Thyroid gland (tissue), 4 donors: Measurements from ENCODE around the gene ESR1. TPM values are rescaled to one million over a fixed set of nuclear protein-coding genes. Genes with fewer than 3 reads are reported as not detected.

Source experiments
- DNase-seq, 2 donors: peaks; one replicate each; pipeline ENCODE4 v3.0.0-alpha.2; 2019
- H3K27ac ChIP-seq, 3 donors: fragments of 200-600 bp; sonication (generic); 1 replicate in 2 of 3; 2 replicates in 1 of 3; pipeline ENCODE4 v1.5.1; 2016 to 2019; ENCODE audit warnings: mild to moderate bottlenecking in 1 of 3, moderate library complexity in 1 of 3
- H3K27me3 ChIP-seq: fragments of 200-600 bp; sonication (generic); one replicate; pipeline ENCODE4 v1.5.1; 2019
- H3K36me3 ChIP-seq, 2 donors: fragments of 200-600 bp; sonication (generic); one replicate each; pipeline ENCODE4 v1.5.1; 2016 to 2019
- H3K4me1 ChIP-seq, 2 donors: fragments of 200-600 bp; sonication (generic); one replicate each; pipeline ENCODE4 v1.5.1; 2017 to 2019
- H3K4me3 ChIP-seq, 3 donors: fragments of 200-600 bp; sonication (generic); replicated peaks in 1 of 3; 1 replicate in 2 of 3; 2 replicates in 1 of 3; pipeline ENCODE4 v1.5.1; 2016; ENCODE audit warnings: mild to moderate bottlenecking in 1 of 3
- H3K9me3 ChIP-seq: fragments of 200-600 bp; sonication (generic); one replicate; pipeline ENCODE4 v1.5.1; 2017
- POLR2A ChIP-seq, 2 donors: fragments of 450-650 bp; IDR thresholded peaks; one replicate each; pipeline ENCODE4 v1.6.1; 2017; ENCODE audit warnings: antibody characterized with exemption in 2 of 2, mild to moderate bottlenecking in 2 of 2, moderate library complexity in 1 of 2
- WGBS, 2 donors: methylation state at CpG; one replicate each; pipeline ENCODE4 v1.1.5; 2017; 5-methylcytosine and 5-hydroxymethylcytosine counted together
- intact Hi-C: fragments of 100-400 bp; cut with DNase I; formaldehyde crosslinking; loops from one replicate; pipeline ENCODE4 v1.15.1; 2023
- total RNA-seq, 4 donors: library from RNA; depleted of rRNA; stranded (reverse); fragments of >200 nt; gene quantifications; one replicate each; pipeline ENCODE4 v1.2.3, GENCODE V29; 2016
- TF ChIP-seq, protein P1 (sequence below), 6 experiments: fragments of 200-600 bp in 3 of 6; fragments of 450-650 bp in 3 of 6; sonication (generic) in 3 of 6; IDR thresholded peaks; one replicate each; pipeline ENCODE4 v1.5.1; 2016 to 2019; ENCODE audit warnings: antibody characterized with exemption in 6 of 6, mild to moderate bottlenecking in 2 of 6, inconsistent platforms in 1 of 6, moderate library complexity in 1 of 6

ESR1 gene
- total RNA-seq, 4 donors from 2014 or later = 3.2 to 4.7 (median 3.6) TPM

DNA sequence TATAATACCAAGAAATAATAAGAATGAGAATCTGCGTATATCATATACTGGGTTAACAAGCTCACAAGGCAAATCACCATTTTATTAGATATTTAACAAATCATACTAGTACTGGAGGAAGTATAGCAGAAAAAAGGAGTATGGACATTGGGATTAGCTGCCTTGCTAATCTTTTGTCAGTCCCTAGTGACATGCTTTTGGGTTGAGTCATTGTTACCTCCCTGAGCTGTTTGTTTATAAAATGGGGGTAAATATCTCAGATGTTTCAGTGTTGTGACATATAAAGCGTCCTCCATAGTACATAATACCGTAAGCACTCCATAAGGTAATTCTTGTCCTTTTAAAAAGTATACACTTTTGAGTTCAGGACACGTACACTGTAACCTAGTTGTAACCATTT is 107.0 kb downstream of the ESR1 start:
- Histone ChIP-seq H3K36me3 (no peaks in the 10 kb centered on the region), H3K4me1 (no peaks in the 10 kb centered on the region), H3K27ac (no peak overlapping the region), H3K9me3 (no peaks in the 10 kb centered on the region), H3K27me3 (no peaks in the 10 kb centered on the region), H3K4me3 (no peak overlapping the region)
- WGBS, 2 donors = 94 to 95% methylated on average over 4 of the region's 4 CpGs
- intact Hi-C loops = no loop called here
- TF ChIP-seq POLR2A (IDR thresholded peaks at IDR 0.05) = no peak
- TF ChIP-seq, protein P1, sequence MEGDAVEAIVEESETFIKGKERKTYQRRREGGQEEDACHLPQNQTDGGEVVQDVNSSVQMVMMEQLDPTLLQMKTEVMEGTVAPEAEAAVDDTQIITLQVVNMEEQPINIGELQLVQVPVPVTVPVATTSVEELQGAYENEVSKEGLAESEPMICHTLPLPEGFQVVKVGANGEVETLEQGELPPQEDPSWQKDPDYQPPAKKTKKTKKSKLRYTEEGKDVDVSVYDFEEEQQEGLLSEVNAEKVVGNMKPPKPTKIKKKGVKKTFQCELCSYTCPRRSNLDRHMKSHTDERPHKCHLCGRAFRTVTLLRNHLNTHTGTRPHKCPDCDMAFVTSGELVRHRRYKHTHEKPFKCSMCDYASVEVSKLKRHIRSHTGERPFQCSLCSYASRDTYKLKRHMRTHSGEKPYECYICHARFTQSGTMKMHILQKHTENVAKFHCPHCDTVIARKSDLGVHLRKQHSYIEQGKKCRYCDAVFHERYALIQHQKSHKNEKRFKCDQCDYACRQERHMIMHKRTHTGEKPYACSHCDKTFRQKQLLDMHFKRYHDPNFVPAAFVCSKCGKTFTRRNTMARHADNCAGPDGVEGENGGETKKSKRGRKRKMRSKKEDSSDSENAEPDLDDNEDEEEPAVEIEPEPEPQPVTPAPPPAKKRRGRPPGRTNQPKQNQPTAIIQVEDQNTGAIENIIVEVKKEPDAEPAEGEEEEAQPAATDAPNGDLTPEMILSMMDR (IDR thresholded peaks at IDR 0.05) = no peak
- DNase-seq = no peak

DNA sequence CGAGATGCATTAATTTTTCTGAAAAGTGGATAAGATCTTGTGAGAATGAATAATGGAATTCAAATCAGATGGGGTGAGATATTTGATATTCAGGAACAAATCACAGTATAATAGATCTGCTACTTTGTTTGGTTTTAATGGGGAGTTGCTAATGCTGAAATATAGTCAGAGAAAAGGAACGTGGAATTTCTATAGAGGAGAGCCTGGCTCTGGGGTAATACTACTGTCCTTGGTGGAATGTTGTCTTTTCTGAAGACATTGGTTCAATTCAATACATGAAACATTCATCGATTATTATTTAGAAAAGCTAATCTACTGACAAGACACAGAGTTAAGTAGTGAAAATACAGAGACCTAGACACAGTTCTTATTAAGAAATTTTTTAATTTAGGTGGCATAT is 108.6 kb downstream of the ESR1 start:
- no peaks in the 10 kb centered on the region for H3K4me1 ChIP-seq
- no peak for DNase-seq
- no peaks in the 10 kb centered on the region for H3K36me3 ChIP-seq
- intact Hi-C loops = no loop called here
- no peak overlapping the region for H3K27ac ChIP-seq
- no peak overlapping the region for H3K4me3 ChIP-seq
- 93 to 97% methylated on average over 3 of the region's 3 CpGs for WGBS, 2 donors
- H3K9me3 ChIP-seq = no peaks in the 10 kb centered on the region
- TF ChIP-seq, protein P1 (IDR thresholded peaks at IDR 0.05) = no peak
- TF ChIP-seq POLR2A (IDR thresholded peaks at IDR 0.05) = no peak
- H3K27me3 ChIP-seq = no peaks in the 10 kb centered on the region

DNA sequence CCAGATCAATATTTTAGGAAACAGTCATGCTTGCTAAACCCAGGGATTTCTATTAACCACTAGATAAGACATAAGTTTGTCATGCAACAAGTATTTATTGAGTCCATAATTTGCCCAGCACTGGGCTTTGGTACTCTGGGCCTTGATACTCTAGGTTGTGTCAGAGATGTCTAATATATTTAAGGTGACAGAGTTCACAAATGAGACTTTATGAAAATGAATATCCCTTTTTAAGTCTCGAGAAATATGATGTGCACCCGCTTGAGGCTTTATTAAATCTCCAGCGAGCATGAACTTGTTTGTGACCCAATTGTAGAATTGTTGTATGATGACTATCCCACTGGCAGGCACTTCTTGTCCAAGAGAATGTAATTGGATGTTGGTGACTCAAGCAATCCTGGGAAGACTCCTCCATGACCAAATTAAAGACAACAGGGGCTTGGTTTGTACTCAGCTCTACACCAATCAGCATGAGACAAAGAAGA is 109.2 kb downstream of the ESR1 start:
- Histone ChIP-seq H3K4me3 (no peak overlapping the region), H3K36me3 (no peaks in the 10 kb centered on the region), H3K27ac (no peak overlapping the region), H3K4me1 (no peaks in the 10 kb centered on the region), H3K9me3 (no peaks in the 10 kb centered on the region), H3K27me3 (no peaks in the 10 kb centered on the region)
- intact Hi-C loops = no loop called here
- no peak for DNase-seq
- TF ChIP-seq, protein P1 (IDR thresholded peaks at IDR 0.05) = no peak
- TF ChIP-seq POLR2A (IDR thresholded peaks at IDR 0.05) = no peak
- WGBS, 2 donors = 96 to 97% methylated on average over 3 of the region's 3 CpGs

DNA sequence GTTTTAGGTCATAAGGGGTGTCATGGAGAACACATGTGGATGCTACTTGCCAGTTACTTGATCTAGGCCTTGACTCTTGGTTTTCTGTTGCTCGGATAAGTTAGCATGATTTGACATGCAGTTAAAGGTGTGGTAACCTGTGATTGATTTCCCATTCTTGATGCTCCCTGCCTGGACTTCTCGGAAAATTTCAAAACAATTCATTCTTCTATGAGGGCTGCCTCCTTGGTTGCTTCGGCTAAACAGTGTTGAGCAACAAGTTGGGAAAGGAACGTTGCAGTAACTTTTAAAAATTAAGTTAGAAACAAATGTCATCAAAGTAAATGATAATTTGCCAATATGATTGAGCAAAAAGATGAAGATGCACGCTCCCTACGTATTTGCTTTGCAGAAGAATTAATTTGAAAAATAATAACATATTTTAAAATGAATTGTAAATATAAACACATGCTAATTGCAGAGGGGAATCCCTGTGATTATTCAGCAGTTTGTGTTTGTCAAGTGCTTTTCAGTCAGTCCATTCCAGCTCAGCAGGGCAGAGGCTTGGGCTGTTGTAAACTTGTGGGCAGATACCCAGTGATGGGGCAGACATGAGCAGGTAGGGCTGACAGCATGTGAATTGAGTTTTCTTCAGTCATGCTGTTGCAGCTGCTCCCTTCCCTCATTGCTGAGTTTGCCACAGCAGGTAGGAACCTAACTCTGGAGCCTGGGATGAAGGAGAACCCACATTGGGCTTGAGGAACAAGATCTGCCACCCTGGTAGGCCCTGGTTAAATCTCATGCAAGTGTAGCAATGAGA is 110.2 kb downstream of the ESR1 start:
- Histone ChIP-seq H3K4me3 (no peak overlapping the region), H3K9me3 (no peaks in the 10 kb centered on the region), H3K36me3 (no peaks in the 10 kb centered on the region), H3K27ac (no peak overlapping the region), H3K4me1 (no peaks in the 10 kb centered on the region), H3K27me3 (no peaks in the 10 kb centered on the region)
- no peak for TF ChIP-seq POLR2A (IDR thresholded peaks at IDR 0.05)
- TF ChIP-seq, protein P1 (IDR thresholded peaks at IDR 0.05) = no peak
- 88 to 91% methylated on average over 6 of the region's 6 CpGs for WGBS, 2 donors
- no peak for DNase-seq
- intact Hi-C loops = no loop called here

DNA sequence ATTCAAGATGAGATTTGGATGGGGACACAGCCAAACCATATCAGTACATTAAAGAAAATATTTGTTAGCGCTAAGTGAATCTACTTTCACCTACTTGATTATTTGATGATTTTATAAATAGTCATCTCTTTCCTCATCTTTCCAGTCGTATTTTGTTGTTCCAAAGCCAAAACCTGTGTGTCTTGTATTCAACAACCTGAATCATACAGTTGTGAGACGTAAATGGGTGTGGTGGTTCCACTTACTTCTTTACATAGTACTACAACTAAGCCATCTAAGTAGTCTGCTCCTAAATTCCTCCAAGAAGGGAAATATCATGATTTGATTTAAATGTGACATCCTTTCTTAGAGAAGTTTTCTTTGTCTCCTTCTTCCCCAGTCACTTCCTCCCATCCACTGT is 132.8 kb downstream of the ESR1 start:
- Histone ChIP-seq H3K9me3 (no peaks in the 10 kb centered on the region), H3K4me1 (no peaks in the 10 kb centered on the region), H3K27ac (no peak overlapping the region), H3K36me3 (no peaks in the 10 kb centered on the region), H3K27me3 (no peaks in the 10 kb centered on the region), H3K4me3 (no peak overlapping the region)
- no peak for DNase-seq
- TF ChIP-seq POLR2A (IDR thresholded peaks at IDR 0.05) = no peak
- TF ChIP-seq, protein P1 (IDR thresholded peaks at IDR 0.05) = no peak
- WGBS, 2 donors = 79 to 83% methylated on average over 3 of the region's 3 CpGs
- intact Hi-C loops = no loop called here
